ENCODE data around the gene EIF5A. TPM values are rescaled to one million over a fixed set of nuclear protein-coding genes. Genes with fewer than 3 reads are reported as not detected.

EIF5A gene
- total RNA-seq, 2 donors from 2014 or later: 118 to 130 TPM

GRCh38 chr17:7343250-7343649 lies 35.8 kb downstream of the EIF5A start:
- no peak overlapping the region for H3K27ac ChIP-seq
- no peaks in the 10 kb centered on the region for H3K4me1 ChIP-seq (ENCODE audit: control insufficient read depth in 1 of 2, low read depth in 2 of 2)
- no peak for TF ChIP-seq CTCF (IDR thresholded peaks at IDR 0.05)
- H3K27me3 ChIP-seq (replicated peaks; ENCODE audit: insufficient read depth): no peaks in the 10 kb centered on the region
- no peaks in the 10 kb centered on the region for H3K9me3 ChIP-seq
- no peaks in the 10 kb centered on the region for H3K36me3 ChIP-seq
- DNase-seq (ENCODE audit: low spot score) (no peak), ATAC-seq (ENCODE audit: insufficient number of reproducible peaks, low FRiP score, low read depth) (no peak)
- no peak overlapping the region for H3K4me3 ChIP-seq

- H3K4me3 ChIP-seq: no peak overlapping the region
- H3K4me1 ChIP-seq (ENCODE audit: control insufficient read depth in 1 of 2, low read depth in 2 of 2): peaks cover 5 to 14% of the 10 kb centered on the region in 2 donors
- DNase-seq (ENCODE audit: low spot score) (no peak), ATAC-seq (ENCODE audit: insufficient number of reproducible peaks, low FRiP score, low read depth) (no peak)
- no peaks in the 10 kb centered on the region for H3K36me3 ChIP-seq
- no peak for TF ChIP-seq CTCF (IDR thresholded peaks at IDR 0.05)
- H3K9me3 ChIP-seq: no peaks in the 10 kb centered on the region
- H3K27ac ChIP-seq: no peak overlapping the region
- H3K27me3 ChIP-seq (replicated peaks; ENCODE audit: insufficient read depth): no peaks in the 10 kb centered on the region
These were observed 39.6 kb downstream of the EIF5A start for GRCh38 chr17:7346761-7347614.

- DNase-seq (ENCODE audit: low spot score) (no peak), ATAC-seq (ENCODE audit: insufficient number of reproducible peaks, low FRiP score, low read depth) (no peak)
- H3K27ac ChIP-seq: no peak overlapping the region
- no peaks in the 10 kb centered on the region for H3K36me3 ChIP-seq
- H3K4me1 ChIP-seq (ENCODE audit: control insufficient read depth in 1 of 2, low read depth in 2 of 2): peaks cover 9 to 19% of the 10 kb centered on the region in 2 donors
- no peak for TF ChIP-seq CTCF (IDR thresholded peaks at IDR 0.05)
- no peak overlapping the region for H3K4me3 ChIP-seq
- no peaks in the 10 kb centered on the region for H3K27me3 ChIP-seq (replicated peaks; ENCODE audit: insufficient read depth)
- H3K9me3 ChIP-seq: no peaks in the 10 kb centered on the region
These were observed 40.4 kb downstream of the EIF5A start for GRCh38 chr17:7347630-7348477.

GRCh38 chr17:7348478-7349242 lies 41.2 kb downstream of the EIF5A start:
- H3K27ac ChIP-seq: no peak overlapping the region
- H3K36me3 ChIP-seq: no peaks in the 10 kb centered on the region
- no peak overlapping the region for H3K4me3 ChIP-seq
- H3K9me3 ChIP-seq: no peaks in the 10 kb centered on the region
- H3K27me3 ChIP-seq (replicated peaks; ENCODE audit: insufficient read depth): no peaks in the 10 kb centered on the region
- peaks cover 13 to 27% of the 10 kb centered on the region in 2 donors for H3K4me1 ChIP-seq (ENCODE audit: control insufficient read depth in 1 of 2, low read depth in 2 of 2)
- ATAC-seq (ENCODE audit: insufficient number of reproducible peaks, low FRiP score, low read depth): no peak
- no peak for TF ChIP-seq CTCF (IDR thresholded peaks at IDR 0.05)
- no peak for DNase-seq (ENCODE audit: low spot score)
